ENCODE measurements around the gene TRIM63.

DNA sequence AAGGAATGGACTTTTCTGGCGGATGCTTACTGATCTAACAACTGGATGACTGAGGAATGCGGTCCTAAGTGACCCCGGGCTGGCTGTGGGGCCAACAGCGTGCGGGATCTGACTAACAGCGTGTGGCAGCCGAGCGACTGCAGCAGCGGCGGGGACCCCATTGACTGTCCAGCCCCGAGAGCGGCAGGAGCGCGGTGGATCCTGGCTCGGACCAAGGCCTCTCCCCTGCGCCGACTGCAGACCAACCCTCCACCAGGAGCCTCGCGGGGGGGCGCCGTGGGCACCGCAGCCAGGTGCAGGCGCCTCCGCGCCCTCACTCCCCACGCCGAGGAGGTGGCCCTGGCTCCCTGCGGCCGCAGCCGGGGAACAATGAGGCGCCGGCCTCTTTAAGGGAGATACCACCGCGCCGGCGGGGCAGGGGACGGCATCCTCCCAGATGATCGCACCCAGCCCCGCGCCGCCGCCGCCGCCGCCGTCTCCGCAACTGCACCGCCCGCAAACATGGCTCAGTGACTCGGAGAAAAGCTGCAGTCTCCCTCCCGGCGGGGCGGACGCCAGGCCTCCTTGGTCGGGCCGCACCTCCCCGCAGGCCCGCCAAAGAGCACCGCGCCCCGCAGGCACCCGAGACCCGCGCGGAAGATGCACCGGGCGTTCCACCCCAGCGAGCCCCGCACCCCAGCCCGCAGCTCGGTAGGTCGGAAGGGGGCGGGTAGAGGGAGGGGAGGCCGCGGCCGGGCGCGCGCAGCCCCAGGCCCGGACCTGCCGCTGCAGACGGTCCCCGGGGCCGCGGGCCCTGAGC is 43.5 kb upstream of the TRIM63 start:
- TF ChIP-seq ZFP30 (CRISPR knock-in tag; IDR thresholded peaks at IDR 0.05) (no peak), ARNTL (CRISPR knock-in tag; IDR thresholded peaks at IDR 0.05; ENCODE audit: borderline replicate concordance, low read depth) (no peak), ZNF70 (CRISPR knock-in tag; IDR thresholded peaks at IDR 0.05) (no peak), ESRRG (CRISPR knock-in tag; IDR thresholded peaks at IDR 0.05) (no peak), ZFP3 (CRISPR knock-in tag; IDR thresholded peaks at IDR 0.05) (no peak), ISL1 (CRISPR knock-in tag; IDR thresholded peaks at IDR 0.05) (no peak), ZC3H10 (CRISPR knock-in tag; IDR thresholded peaks at IDR 0.05) (no peak), ZNF565 (CRISPR knock-in tag; conservative IDR thresholded peaks at IDR 0.05; ENCODE audit: low read depth) (no peak), TCF4 (CRISPR knock-in tag; IDR thresholded peaks at IDR 0.05; ENCODE audit: borderline replicate concordance) (no peak), CSDC2 (CRISPR knock-in tag; IDR thresholded peaks at IDR 0.05) (no peak)
- TF ChIP-seq, protein P1, sequence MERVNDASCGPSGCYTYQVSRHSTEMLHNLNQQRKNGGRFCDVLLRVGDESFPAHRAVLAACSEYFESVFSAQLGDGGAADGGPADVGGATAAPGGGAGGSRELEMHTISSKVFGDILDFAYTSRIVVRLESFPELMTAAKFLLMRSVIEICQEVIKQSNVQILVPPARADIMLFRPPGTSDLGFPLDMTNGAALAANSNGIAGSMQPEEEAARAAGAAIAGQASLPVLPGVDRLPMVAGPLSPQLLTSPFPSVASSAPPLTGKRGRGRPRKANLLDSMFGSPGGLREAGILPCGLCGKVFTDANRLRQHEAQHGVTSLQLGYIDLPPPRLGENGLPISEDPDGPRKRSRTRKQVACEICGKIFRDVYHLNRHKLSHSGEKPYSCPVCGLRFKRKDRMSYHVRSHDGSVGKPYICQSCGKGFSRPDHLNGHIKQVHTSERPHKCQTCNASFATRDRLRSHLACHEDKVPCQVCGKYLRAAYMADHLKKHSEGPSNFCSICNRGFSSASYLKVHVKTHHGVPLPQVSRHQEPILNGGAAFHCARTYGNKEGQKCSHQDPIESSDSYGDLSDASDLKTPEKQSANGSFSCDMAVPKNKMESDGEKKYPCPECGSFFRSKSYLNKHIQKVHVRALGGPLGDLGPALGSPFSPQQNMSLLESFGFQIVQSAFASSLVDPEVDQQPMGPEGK (CRISPR knock-in tag; IDR thresholded peaks at IDR 0.05; ENCODE audit: borderline replicate concordance), result no peak
- TF ChIP-seq, protein P2, sequence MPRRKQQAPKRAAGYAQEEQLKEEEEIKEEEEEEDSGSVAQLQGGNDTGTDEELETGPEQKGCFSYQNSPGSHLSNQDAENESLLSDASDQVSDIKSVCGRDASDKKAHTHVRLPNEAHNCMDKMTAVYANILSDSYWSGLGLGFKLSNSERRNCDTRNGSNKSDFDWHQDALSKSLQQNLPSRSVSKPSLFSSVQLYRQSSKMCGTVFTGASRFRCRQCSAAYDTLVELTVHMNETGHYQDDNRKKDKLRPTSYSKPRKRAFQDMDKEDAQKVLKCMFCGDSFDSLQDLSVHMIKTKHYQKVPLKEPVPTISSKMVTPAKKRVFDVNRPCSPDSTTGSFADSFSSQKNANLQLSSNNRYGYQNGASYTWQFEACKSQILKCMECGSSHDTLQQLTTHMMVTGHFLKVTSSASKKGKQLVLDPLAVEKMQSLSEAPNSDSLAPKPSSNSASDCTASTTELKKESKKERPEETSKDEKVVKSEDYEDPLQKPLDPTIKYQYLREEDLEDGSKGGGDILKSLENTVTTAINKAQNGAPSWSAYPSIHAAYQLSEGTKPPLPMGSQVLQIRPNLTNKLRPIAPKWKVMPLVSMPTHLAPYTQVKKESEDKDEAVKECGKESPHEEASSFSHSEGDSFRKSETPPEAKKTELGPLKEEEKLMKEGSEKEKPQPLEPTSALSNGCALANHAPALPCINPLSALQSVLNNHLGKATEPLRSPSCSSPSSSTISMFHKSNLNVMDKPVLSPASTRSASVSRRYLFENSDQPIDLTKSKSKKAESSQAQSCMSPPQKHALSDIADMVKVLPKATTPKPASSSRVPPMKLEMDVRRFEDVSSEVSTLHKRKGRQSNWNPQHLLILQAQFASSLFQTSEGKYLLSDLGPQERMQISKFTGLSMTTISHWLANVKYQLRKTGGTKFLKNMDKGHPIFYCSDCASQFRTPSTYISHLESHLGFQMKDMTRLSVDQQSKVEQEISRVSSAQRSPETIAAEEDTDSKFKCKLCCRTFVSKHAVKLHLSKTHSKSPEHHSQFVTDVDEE (CRISPR knock-in tag; IDR thresholded peaks at IDR 0.05), result 0 out of 2 replicates have a peak, but pooled peaks have one; percentile 11
- TF ChIP-seq, protein P3, sequence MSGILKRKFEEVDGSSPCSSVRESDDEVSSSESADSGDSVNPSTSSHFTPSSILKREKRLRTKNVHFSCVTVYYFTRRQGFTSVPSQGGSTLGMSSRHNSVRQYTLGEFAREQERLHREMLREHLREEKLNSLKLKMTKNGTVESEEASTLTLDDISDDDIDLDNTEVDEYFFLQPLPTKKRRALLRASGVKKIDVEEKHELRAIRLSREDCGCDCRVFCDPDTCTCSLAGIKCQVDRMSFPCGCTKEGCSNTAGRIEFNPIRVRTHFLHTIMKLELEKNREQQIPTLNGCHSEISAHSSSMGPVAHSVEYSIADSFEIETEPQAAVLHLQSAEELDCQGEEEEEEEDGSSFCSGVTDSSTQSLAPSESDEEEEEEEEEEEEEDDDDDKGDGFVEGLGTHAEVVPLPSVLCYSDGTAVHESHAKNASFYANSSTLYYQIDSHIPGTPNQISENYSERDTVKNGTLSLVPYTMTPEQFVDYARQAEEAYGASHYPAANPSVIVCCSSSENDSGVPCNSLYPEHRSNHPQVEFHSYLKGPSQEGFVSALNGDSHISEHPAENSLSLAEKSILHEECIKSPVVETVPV (CRISPR knock-in tag; IDR thresholded peaks at IDR 0.05), result no peak

Data from SK-N-SH treated with all-trans-retinoic acid at 6 μM for 48 hours (cell line).